GM19328 (cell line): Measurements from ENCODE around the gene SLC34A1.
"Not testable (repeated sequence)": the region's sequence is repeated elsewhere in the genome, so short reads cannot be mapped to it uniquely, and the experiment has no call there.

Experiments
- ATAC-seq: cut with Tn5 transposase; IDR thresholded peaks from one replicate; pipeline ENCODE4 v1.9.1; 2021; ENCODE audit warnings: mild to moderate bottlenecking, moderate library complexity; ENCODE audit not compliant: unreplicated experiment

Gene SLC34A1

GRCh38 chr5:177354711-177355110 lies 29.5 kb upstream of the SLC34A1 start:
- ATAC-seq: no peak

- no peak for ATAC-seq
Observed at GRCh38 chr5:177355162-177355867, 28.9 kb upstream of the SLC34A1 start.

- no peak for ATAC-seq
Observed at GRCh38 chr5:177355868-177356168, 28.4 kb upstream of the SLC34A1 start.

GRCh38 chr5:177356746-177357145 lies 27.5 kb upstream of the SLC34A1 start:
- no peak for ATAC-seq

- no peak for ATAC-seq
Observed at GRCh38 chr5:177357146-177357458, 27.1 kb upstream of the SLC34A1 start.

- ATAC-seq: peak; percentile 91
Observed at GRCh38 chr5:177357459-177358351, 26.5 kb upstream of the SLC34A1 start, which contains the start of gene RGS14. RGS14 (plus strand) TSS chr5:177357924; CDS start chr5:177358025, 101 bp downstream.

- no peak for ATAC-seq
Observed at GRCh38 chr5:177358370-177358819, 25.8 kb upstream of the SLC34A1 start.

- no peak for ATAC-seq
Observed at GRCh38 chr5:177359451-177359851, 24.8 kb upstream of the SLC34A1 start.

- no peak for ATAC-seq
Observed at GRCh38 chr5:177359860-177360259, 24.4 kb upstream of the SLC34A1 start.

- not testable (repeated sequence) for ATAC-seq
Observed at GRCh38 chr5:177360740-177361139, 23.5 kb upstream of the SLC34A1 start.

- no peak for ATAC-seq
Observed at GRCh38 chr5:177361418-177362291, 22.6 kb upstream of the SLC34A1 start.

- ATAC-seq: no peak
Observed at GRCh38 chr5:177362292-177362609, 22.0 kb upstream of the SLC34A1 start.

GRCh38 chr5:177362610-177363507 lies 21.4 kb upstream of the SLC34A1 start:
- ATAC-seq: no peak

- ATAC-seq: no peak
Observed at GRCh38 chr5:177363565-177363964, 20.7 kb upstream of the SLC34A1 start.

GRCh38 chr5:177364159-177364962 lies 19.9 kb upstream of the SLC34A1 start:
- ATAC-seq: no peak

- ATAC-seq: no peak
Observed at GRCh38 chr5:177365845-177366527, 18.2 kb upstream of the SLC34A1 start.

- ATAC-seq: no peak
Observed at GRCh38 chr5:177366528-177367322, 17.5 kb upstream of the SLC34A1 start.

- no peak for ATAC-seq
Observed at GRCh38 chr5:177367323-177367848, 16.8 kb upstream of the SLC34A1 start.
